Bronchial epithelial cell (primary cell): ENCODE measurements around the gene TGM5. TPM values are rescaled to one million over a fixed set of nuclear protein-coding genes. Genes with fewer than 3 reads are reported as not detected.
A peak's percentile ranks its signal among the peaks of the same experiment; 100 is the strongest.

Experiments
- DNase-seq: peaks from one replicate; pipeline ENCODE4 v3.0.0-alpha.2; 2010; ENCODE audit warnings: low read depth
- FAIRE-seq: peaks from 2 replicates; lab custom pipeline; 2011; peaks lifted over from hg19 to GRCh38; lab: Jason Lieb, UNC
- H3K27me3 ChIP-seq: 2 replicates; pipeline ENCODE4 v1.5.1; 2011; ENCODE audit warnings: low read length; ENCODE audit not compliant: control insufficient read depth, insufficient read depth
- H3K36me3 ChIP-seq: 2 replicates; pipeline ENCODE4 v1.5.1; 2011; ENCODE audit warnings: low read length; ENCODE audit not compliant: control insufficient read depth, insufficient read depth
- H3K4me3 ChIP-seq: 2 replicates; pipeline ENCODE4 v1.5.1; 2011; ENCODE audit warnings: mild to moderate bottlenecking, low read depth, low read length, control low read depth
- CTCF ChIP-seq: IDR thresholded peaks from 2 replicates; pipeline ENCODE4 v1.5.1; 2011; ENCODE audit warnings: mild to moderate bottlenecking, moderate library complexity, low read length, control low read depth, inconsistent platforms; ENCODE audit not compliant: insufficient read depth, severe bottlenecking
- total RNA-seq: library from RNA; depleted of rRNA; stranded (reverse); fragments of >200 nt; gene quantifications from 2 replicates; pipeline ENCODE4 v1.2.1, GENCODE V29; 2014

TGM5 gene
- total RNA-seq, 1 donor from 2014 or later, result under 0.01 TPM

- TF ChIP-seq CTCF, result peak; percentile 34
- Histone ChIP-seq H3K36me3 (peaks cover 10% of the 10 kb centered on the region), H3K4me3 (no peak overlapping the region), H3K27me3 (no peaks in the 10 kb centered on the region)
- FAIRE-seq, result no peak
- peak; percentile 77 for DNase-seq
Measured at GRCh38 chr15:43187544-43188155, 79.1 kb downstream of the TGM5 start.

GRCh38 chr15:43186003-43186353 is 80.8 kb downstream of the TGM5 start:
- Histone ChIP-seq H3K27me3 (no peaks in the 10 kb centered on the region), H3K36me3 (peaks cover 6% of the 10 kb centered on the region), H3K4me3 (peak overlapping the region; percentile 71)
- FAIRE-seq (peak; percentile 40), DNase-seq (no peak)
- TF ChIP-seq CTCF, result no peak

- H3K4me3 ChIP-seq, result peak within 1 kb of the TSS; percentile 71
- DNase-seq (peak; percentile 69), FAIRE-seq (no peak)
- TF ChIP-seq CTCF, result peak; percentile 67
- peaks cover 6% of the 10 kb centered on the region for H3K36me3 ChIP-seq
- no peaks in the 10 kb centered on the region for H3K27me3 ChIP-seq
Measured at GRCh38 chr15:43185157-43186002, 81.3 kb downstream of the TGM5 start, which contains the start of gene CCNDBP1. TSS of gene CCNDBP1 (plus strand) at chr15:43185403. CDS start at chr15:43185499, 96 bp downstream.

- H3K36me3 ChIP-seq, result peaks cover 4% of the 10 kb centered on the region
- FAIRE-seq (no peak), DNase-seq (no peak)
- no peaks in the 10 kb centered on the region for H3K27me3 ChIP-seq
- no peak for TF ChIP-seq CTCF
- H3K4me3 ChIP-seq, result no peak overlapping the region
Measured at GRCh38 chr15:43184407-43185124, 82.2 kb downstream of the TGM5 start.

- no peak for DNase-seq
- no peak for FAIRE-seq
Measured at GRCh38 chr15:43183270-43183669, 83.5 kb downstream of the TGM5 start.

More at GRCh38 chr15:43183270-43183669, 83.5 kb downstream of the TGM5 start:
- Histone ChIP-seq H3K4me3 (no peak overlapping the region), H3K27me3 (no peaks in the 10 kb centered on the region), H3K36me3 (no peaks in the 10 kb centered on the region)
- no peak for TF ChIP-seq CTCF

Other genes starting within 250 kb of the TGM5 start
- 15.9 and 18.4 TPM in 2 replicates for gene UBR1, start 160.9 kb downstream of the TGM5 start, total RNA-seq
- gene TMEM62, start 133.3 kb downstream of the TGM5 start, total RNA-seq, result 22.5 and 26.1 TPM in 2 replicates
- gene CCNDBP1, start 81.5 kb downstream of the TGM5 start, total RNA-seq, result 26.6 and 39.0 TPM in 2 replicates
- not detected in 2 replicates for gene EPB42, start 45.9 kb downstream of the TGM5 start, total RNA-seq
- gene TGM7, start 35.3 kb upstream of the TGM5 start, total RNA-seq, result not detected in 2 replicates
- gene LCMT2, start 63.6 kb upstream of the TGM5 start, total RNA-seq, result 5.4 and 11.3 TPM in 2 replicates
- gene ZSCAN29, start 104.1 kb upstream of the TGM5 start, total RNA-seq, result 32.9 and 36.6 TPM in 2 replicates
- 13.7 and 17.4 TPM in 2 replicates for gene TUBGCP4, start 104.2 kb upstream of the TGM5 start, total RNA-seq
- gene TP53BP1, start 226.2 kb upstream of the TGM5 start, total RNA-seq, result 28.7 and 29.3 TPM in 2 replicates